ENCODE measurements around the gene GFM1. TPM values are rescaled to one million over a fixed set of nuclear protein-coding genes. Genes with fewer than 3 reads are reported as not detected.

The GFM1 gene
- total RNA-seq, 6 experiments from 2014 or later: 40.2 to 61.5 (median 43.8) TPM

GRCh38 chr3:158672215-158673176 is 28.2 kb downstream of the GFM1 start, which contains the start of gene LXN:
LXN (minus strand) TSS chr3:158672648; CDS start chr3:158672478, 170 bp downstream.
- H3K4me3 ChIP-seq: peak within 1 kb of the TSS; percentile 39 to 51 (median 46)
- 37% methylated on average over 12 of the region's 30 CpGs for WGBS (ENCODE audit: insufficient coverage, low coverage, low lambda C conversion rate, missing lambda C conversion rate)
- peak; percentile 23 to 52 (median 44) for TF ChIP-seq CTCF (IDR thresholded peaks at IDR 0.05)
- TF ChIP-seq POLR2A (IDR thresholded peaks at IDR 0.05): no peak
- DNase-seq: peak; percentile 76 to 86 (median 81)
- H3K4me1 ChIP-seq: no peaks in the 10 kb centered on the region
- peaks cover 0 to 15% (median 3%) of the 10 kb centered on the region in 4 donors for H3K36me3 ChIP-seq
- ATAC-seq: peak; percentile 95 to 99 (median 98)
- H3K27ac ChIP-seq: peak within 1 kb of the TSS; percentile 18 to 76 (median 47)
- no peaks in the 10 kb centered on the region for H3K9me3 ChIP-seq
- intact Hi-C loops (cut with DNase I): no loop called here
- H3K27me3 ChIP-seq: no peaks in the 10 kb centered on the region

GRCh38 chr3:158678687-158679086 is 34.4 kb downstream of the GFM1 start:
- H3K36me3 ChIP-seq: peaks cover 0 to 2% (median 0%) of the 10 kb centered on the region in 4 donors
- TF ChIP-seq CTCF (IDR thresholded peaks at IDR 0.05): no peak
- no peak for TF ChIP-seq POLR2A (IDR thresholded peaks at IDR 0.05)
- DNase-seq (no peak), ATAC-seq (no peak)
- 100% methylated on average over 2 of the region's 2 CpGs for WGBS (ENCODE audit: insufficient coverage, low coverage, low lambda C conversion rate, missing lambda C conversion rate)
- H3K4me3 ChIP-seq: no peak overlapping the region
- no peaks in the 10 kb centered on the region for H3K4me1 ChIP-seq
- H3K9me3 ChIP-seq: no peaks in the 10 kb centered on the region
- intact Hi-C loops (cut with DNase I): no loop called here
- no peaks in the 10 kb centered on the region for H3K27me3 ChIP-seq
- no peak overlapping the region for H3K27ac ChIP-seq

- no peaks in the 10 kb centered on the region for H3K4me1 ChIP-seq
- no peak overlapping the region for H3K4me3 ChIP-seq
- H3K9me3 ChIP-seq: no peaks in the 10 kb centered on the region
- no peak for TF ChIP-seq CTCF (IDR thresholded peaks at IDR 0.05)
- TF ChIP-seq POLR2A (IDR thresholded peaks at IDR 0.05): no peak
- DNase-seq: no peak
- H3K36me3 ChIP-seq: peaks cover 0 to 2% (median 0%) of the 10 kb centered on the region in 4 donors
- no peaks in the 10 kb centered on the region for H3K27me3 ChIP-seq
- 45% methylated on average over 1 of the region's 1 CpG for WGBS (ENCODE audit: insufficient coverage, low coverage, low lambda C conversion rate, missing lambda C conversion rate)
- ATAC-seq: peak in 1 of 4 donors; percentile 45
- H3K27ac ChIP-seq: no peak overlapping the region
- intact Hi-C loops (cut with DNase I): no loop called here
These were observed 35.2 kb downstream of the GFM1 start for GRCh38 chr3:158679547-158680000.

GRCh38 chr3:158680861-158681260 is 36.5 kb downstream of the GFM1 start:
- no peak for DNase-seq

More at GRCh38 chr3:158680861-158681260, 36.5 kb downstream of the GFM1 start:
- WGBS (ENCODE audit: insufficient coverage, low coverage, low lambda C conversion rate, missing lambda C conversion rate): 77% methylated on average over 2 of the region's 2 CpGs
- no peak overlapping the region for H3K27ac ChIP-seq
- H3K4me3 ChIP-seq: no peak overlapping the region
- H3K4me1 ChIP-seq: peaks cover 0 to 6% (median 2%) of the 10 kb centered on the region in 4 donors
- no peaks in the 10 kb centered on the region for H3K9me3 ChIP-seq
- H3K27me3 ChIP-seq: no peaks in the 10 kb centered on the region
- ATAC-seq: no peak
- TF ChIP-seq CTCF (IDR thresholded peaks at IDR 0.05) (no peak), POLR2A (IDR thresholded peaks at IDR 0.05) (no peak)
- peaks cover 0 to 2% (median 0%) of the 10 kb centered on the region in 4 donors for H3K36me3 ChIP-seq
- intact Hi-C loops (cut with DNase I): no loop called here

Data from right lobe of liver (tissue), 6 donors.